Loucy (cell line): ENCODE results near the gene TNS4.

Experiments
- CTCF ChIP-seq: fragments of 200-600 bp; sonication (generic); conservative IDR thresholded peaks from 2 replicates; pipeline ENCODE4 v1.5.1; 2014; ENCODE audit warnings: mild to moderate bottlenecking, antibody characterized with exemption, low read length
- EZH2phosphoT487 ChIP-seq: fragments of 200-600 bp; IDR thresholded peaks from 2 replicates; pipeline ENCODE4 v1.6.1; 2018; ENCODE audit warnings: antibody characterized with exemption, mild to moderate bottlenecking, moderate library complexity, borderline replicate concordance

GRCh38 chr17:40470932-40471828, 30.2 kb downstream of the TNS4 start:
- TF ChIP-seq CTCF (no peak), EZH2phosphoT487 (no peak)
